Measurements from ENCODE around the gene ARHGEF9.

The ARHGEF9 gene

DNA sequence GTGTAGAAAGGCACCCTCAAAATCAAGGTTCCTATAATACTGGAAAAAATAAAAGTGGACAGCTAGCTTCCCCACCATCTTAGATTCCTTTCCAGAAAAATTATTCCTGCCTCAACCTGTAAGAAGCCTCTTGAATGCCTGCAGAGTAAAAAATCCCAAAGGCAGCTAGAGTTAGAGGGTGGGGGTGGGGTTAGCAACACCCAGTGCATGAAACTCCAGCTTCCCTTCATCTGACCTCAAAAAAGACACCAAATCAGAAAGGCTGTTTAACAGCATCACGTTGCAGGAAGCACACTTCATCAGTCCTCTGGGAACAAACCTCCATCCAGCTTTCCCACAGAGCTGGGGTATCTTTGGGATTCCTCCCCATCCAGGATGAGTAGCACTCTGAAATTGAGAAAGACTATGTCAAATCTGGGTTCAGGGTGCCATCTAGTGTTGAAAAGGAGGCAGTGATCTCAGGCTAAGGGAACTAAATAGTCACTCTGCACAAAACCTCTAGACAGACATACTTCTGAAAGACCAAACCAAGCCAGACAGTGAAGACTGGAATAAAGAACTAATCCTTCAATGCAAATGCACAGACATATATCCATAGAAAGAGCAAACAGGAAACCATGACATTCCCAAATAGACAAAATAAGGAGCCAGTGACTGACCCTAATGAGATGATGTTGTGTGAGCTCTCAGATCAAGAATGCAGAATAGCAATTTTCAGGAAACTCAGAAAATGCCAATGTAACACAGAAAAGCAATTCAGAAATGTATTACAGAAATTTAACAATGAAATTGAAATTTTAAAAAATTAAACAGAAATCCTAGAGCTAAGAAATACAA, 97.9 kb downstream of the ARHGEF9 start:
- TF ChIP-seq, protein P1, sequence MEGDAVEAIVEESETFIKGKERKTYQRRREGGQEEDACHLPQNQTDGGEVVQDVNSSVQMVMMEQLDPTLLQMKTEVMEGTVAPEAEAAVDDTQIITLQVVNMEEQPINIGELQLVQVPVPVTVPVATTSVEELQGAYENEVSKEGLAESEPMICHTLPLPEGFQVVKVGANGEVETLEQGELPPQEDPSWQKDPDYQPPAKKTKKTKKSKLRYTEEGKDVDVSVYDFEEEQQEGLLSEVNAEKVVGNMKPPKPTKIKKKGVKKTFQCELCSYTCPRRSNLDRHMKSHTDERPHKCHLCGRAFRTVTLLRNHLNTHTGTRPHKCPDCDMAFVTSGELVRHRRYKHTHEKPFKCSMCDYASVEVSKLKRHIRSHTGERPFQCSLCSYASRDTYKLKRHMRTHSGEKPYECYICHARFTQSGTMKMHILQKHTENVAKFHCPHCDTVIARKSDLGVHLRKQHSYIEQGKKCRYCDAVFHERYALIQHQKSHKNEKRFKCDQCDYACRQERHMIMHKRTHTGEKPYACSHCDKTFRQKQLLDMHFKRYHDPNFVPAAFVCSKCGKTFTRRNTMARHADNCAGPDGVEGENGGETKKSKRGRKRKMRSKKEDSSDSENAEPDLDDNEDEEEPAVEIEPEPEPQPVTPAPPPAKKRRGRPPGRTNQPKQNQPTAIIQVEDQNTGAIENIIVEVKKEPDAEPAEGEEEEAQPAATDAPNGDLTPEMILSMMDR (IDR thresholded peaks at IDR 0.05), result peak; percentile 31
- Histone ChIP-seq H3K4me3 (ENCODE audit: low read depth, low read length) (no peak overlapping the region), H3K79me2 (no peaks in the 10 kb centered on the region), H2AFZ (no peak overlapping the region), H3K4me1 (no peaks in the 10 kb centered on the region), H3K27me3 (ENCODE audit: control insufficient read depth, insufficient read depth, low read length) (no peaks in the 10 kb centered on the region), H3K36me3 (ENCODE audit: control insufficient read depth, insufficient read depth, low read length) (no peaks in the 10 kb centered on the region), H3K9ac (no peak overlapping the region), H3K4me2 (ENCODE audit: low read length) (no peak overlapping the region), H3K27ac (no peak overlapping the region), H3K9me3 (ENCODE audit: control insufficient read depth, low read length) (no peaks in the 10 kb centered on the region)

DNA sequence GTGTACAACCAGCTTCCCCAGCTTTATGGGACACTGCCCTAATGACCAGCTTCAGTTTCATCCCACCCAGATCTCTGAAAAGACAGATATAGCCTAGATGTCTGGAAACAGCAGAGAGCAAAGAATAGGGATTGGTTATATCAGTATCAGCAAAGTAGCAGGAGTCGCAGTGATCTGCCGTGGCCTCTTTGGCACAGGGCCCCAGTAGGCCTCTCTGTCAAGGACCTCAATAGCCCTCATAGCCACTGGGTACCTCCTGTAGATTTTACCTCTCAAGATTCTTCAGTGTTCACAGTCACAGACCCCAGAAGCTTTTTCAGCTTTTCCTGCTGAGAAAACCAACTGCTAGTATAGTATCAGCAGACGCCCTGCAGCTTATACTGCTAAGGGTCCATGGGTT, 104.6 kb downstream of the ARHGEF9 start:
- Histone ChIP-seq H3K4me2 (ENCODE audit: low read length) (no peak overlapping the region), H3K9ac (no peak overlapping the region), H3K9me3 (ENCODE audit: control insufficient read depth, low read length) (no peaks in the 10 kb centered on the region), H3K79me2 (no peaks in the 10 kb centered on the region), H3K27me3 (ENCODE audit: control insufficient read depth, insufficient read depth, low read length) (no peaks in the 10 kb centered on the region), H3K4me1 (no peaks in the 10 kb centered on the region), H3K27ac (no peak overlapping the region), H3K36me3 (ENCODE audit: control insufficient read depth, insufficient read depth, low read length) (no peaks in the 10 kb centered on the region), H3K4me3 (ENCODE audit: low read depth, low read length) (no peak overlapping the region), H2AFZ (no peak overlapping the region)
- TF ChIP-seq, protein P1 (IDR thresholded peaks at IDR 0.05), result no peak

DNA sequence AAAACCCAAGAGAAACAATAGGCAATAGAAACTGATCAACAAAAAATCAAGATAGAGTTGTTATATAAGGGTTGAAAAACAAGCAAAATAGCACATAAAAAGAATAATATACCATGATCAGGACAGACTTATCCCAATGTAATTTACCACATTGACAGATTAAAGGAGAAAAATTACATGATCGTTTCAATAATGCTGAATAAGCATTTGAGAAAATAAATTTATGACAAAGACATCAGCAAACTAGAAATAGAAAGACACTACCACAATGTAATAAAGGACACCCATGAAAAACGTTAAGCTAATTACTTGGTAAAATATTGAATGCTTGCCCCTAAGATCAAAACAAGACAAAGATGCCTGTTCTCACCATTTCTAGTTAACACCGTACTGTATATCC, 105.6 kb downstream of the ARHGEF9 start:
- H3K9ac ChIP-seq, result no peak overlapping the region
- TF ChIP-seq, protein P1 (IDR thresholded peaks at IDR 0.05), result no peak
- no peak overlapping the region for H2AFZ ChIP-seq
- H3K4me2 ChIP-seq (ENCODE audit: low read length), result no peak overlapping the region
- no peaks in the 10 kb centered on the region for H3K27me3 ChIP-seq (ENCODE audit: control insufficient read depth, insufficient read depth, low read length)
- H3K4me3 ChIP-seq (ENCODE audit: low read depth, low read length), result no peak overlapping the region
- H3K27ac ChIP-seq, result no peak overlapping the region
- H3K9me3 ChIP-seq (ENCODE audit: control insufficient read depth, low read length), result no peaks in the 10 kb centered on the region
- no peaks in the 10 kb centered on the region for H3K4me1 ChIP-seq
- H3K79me2 ChIP-seq, result no peaks in the 10 kb centered on the region
- no peaks in the 10 kb centered on the region for H3K36me3 ChIP-seq (ENCODE audit: control insufficient read depth, insufficient read depth, low read length)

DNA sequence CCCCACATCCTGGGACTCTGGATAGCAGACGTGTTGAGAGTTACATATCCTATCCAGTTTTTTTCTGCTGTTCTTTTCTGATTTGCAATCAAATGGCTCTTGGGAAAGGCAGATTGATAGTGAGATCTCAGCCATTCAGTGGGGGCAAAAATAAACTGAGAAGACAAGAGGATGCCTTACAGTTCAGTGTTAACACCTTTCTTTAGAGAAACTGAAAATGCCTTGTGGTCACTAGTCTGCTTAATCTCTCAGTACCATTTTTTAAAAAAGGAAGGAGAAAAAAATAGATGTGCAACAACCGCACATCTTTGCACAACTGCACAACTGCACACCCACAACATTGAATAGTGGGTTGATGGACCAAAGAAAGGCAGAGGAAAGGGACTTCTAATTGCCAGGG, 109.3 kb downstream of the ARHGEF9 start:
- H3K4me2 ChIP-seq (ENCODE audit: low read length), result no peak overlapping the region
- no peaks in the 10 kb centered on the region for H3K27me3 ChIP-seq (ENCODE audit: control insufficient read depth, insufficient read depth, low read length)
- H3K36me3 ChIP-seq (ENCODE audit: control insufficient read depth, insufficient read depth, low read length), result no peaks in the 10 kb centered on the region
- no peaks in the 10 kb centered on the region for H3K4me1 ChIP-seq
- H3K27ac ChIP-seq, result no peak overlapping the region
- no peaks in the 10 kb centered on the region for H3K9me3 ChIP-seq (ENCODE audit: control insufficient read depth, low read length)
- H3K4me3 ChIP-seq (ENCODE audit: low read depth, low read length), result no peak overlapping the region
- no peak overlapping the region for H2AFZ ChIP-seq
- no peak overlapping the region for H3K9ac ChIP-seq
- H3K79me2 ChIP-seq, result no peaks in the 10 kb centered on the region
- TF ChIP-seq, protein P1 (IDR thresholded peaks at IDR 0.05), result no peak

DNA sequence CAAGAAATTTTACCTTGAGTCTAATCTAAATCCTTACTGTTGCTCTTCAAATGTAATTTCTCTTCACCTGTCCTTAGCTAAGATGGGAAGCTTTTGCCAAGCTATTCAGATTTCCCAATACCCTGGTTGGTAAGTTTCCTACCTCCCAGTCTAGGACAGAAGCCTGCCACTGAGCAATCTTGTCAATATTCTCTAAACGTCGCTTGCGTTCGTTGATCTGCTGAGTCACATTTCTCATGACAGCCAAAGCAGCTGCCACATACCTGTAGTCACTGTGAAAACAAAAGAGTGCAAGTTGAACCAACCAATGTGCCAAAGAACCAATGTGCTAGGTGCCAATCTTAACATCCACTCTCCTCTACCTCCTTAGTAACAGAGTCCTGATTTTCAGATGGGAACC, 111.1 kb downstream of the ARHGEF9 start:
- TF ChIP-seq, protein P1 (IDR thresholded peaks at IDR 0.05), result no peak
- Histone ChIP-seq H3K9me3 (ENCODE audit: control insufficient read depth, low read length) (no peaks in the 10 kb centered on the region), H3K79me2 (no peaks in the 10 kb centered on the region), H3K4me3 (ENCODE audit: low read depth, low read length) (no peak overlapping the region), H3K4me2 (ENCODE audit: low read length) (no peak overlapping the region), H3K27me3 (ENCODE audit: control insufficient read depth, insufficient read depth, low read length) (no peaks in the 10 kb centered on the region), H2AFZ (no peak overlapping the region), H3K4me1 (no peaks in the 10 kb centered on the region), H3K27ac (no peak overlapping the region), H3K36me3 (ENCODE audit: control insufficient read depth, insufficient read depth, low read length) (no peaks in the 10 kb centered on the region), H3K9ac (no peak overlapping the region)

All from parathyroid adenoma (tissue), 2 donors.